ENCODE results near the gene PFKL. TPM values are rescaled to one million over a fixed set of nuclear protein-coding genes. Genes with fewer than 3 reads are reported as not detected.
"Not testable (repeated sequence)": the region's sequence is repeated elsewhere in the genome, so short reads cannot be mapped to it uniquely, and the experiment has no call there.

The PFKL gene
- total RNA-seq, 3 donors from 2014 or later (not counting 1 experiment from before 2014, with no cell fraction given), result 89.7 to 91.3 (median 89.9) TPM

GRCh38 chr21:44337449-44337848 is 37.6 kb downstream of the PFKL start:
- no peak overlapping the region for H3K27ac ChIP-seq (ENCODE audit: low read length)

GRCh38 chr21:44337941-44338895 is 38.4 kb downstream of the PFKL start:
- H3K27me3 ChIP-seq (ENCODE audit: control insufficient read depth, insufficient read depth, low read length), result no peaks in the 10 kb centered on the region
- peaks cover 25% of the 10 kb centered on the region in 2 donors for H3K4me1 Mint-ChIP-seq
- 28% methylated on average over 31 of the region's 47 CpGs for WGBS (ENCODE audit: insufficient coverage)
- intact Hi-C loops (cut with micrococcal nuclease), result no loop called here
- peaks cover 7% of the 10 kb centered on the region for H3K36me3 ChIP-seq (ENCODE audit: control insufficient read depth, insufficient read depth, low read length)
- no peaks in the 10 kb centered on the region for H3K9me3 Mint-ChIP-seq
- no peak overlapping the region for H3K4me3 ChIP-seq (ENCODE audit: low read length)
- peaks cover 31% of the 10 kb centered on the region for H3K4me1 ChIP-seq (ENCODE audit: control insufficient read depth, insufficient read depth, low read length)
- no peaks in the 10 kb centered on the region for H3K9me3 ChIP-seq (ENCODE audit: control insufficient read depth, insufficient read depth, low read length)
- TF ChIP-seq CTCF (IDR thresholded peaks at IDR 0.05), result no peak
- peak overlapping the region; percentile 86 to 97 for H3K27ac Mint-ChIP-seq
- no peak for ATAC-seq
- peak overlapping the region; percentile 76 for H3K4me3 Mint-ChIP-seq
- no peaks in the 10 kb centered on the region for H3K36me3 Mint-ChIP-seq
- peak overlapping the region; percentile 56 for H3K27ac ChIP-seq (ENCODE audit: low read length)
- peak; percentile 39 to 65 for DNase-seq
- H3K27me3 Mint-ChIP-seq (ENCODE audit: low read depth in 2 of 2), result no peaks in the 10 kb centered on the region

More at GRCh38 chr21:44337449-44337848, 37.6 kb downstream of the PFKL start:
- Histone ChIP-seq H3K4me1 (ENCODE audit: control insufficient read depth, insufficient read depth, low read length) (peaks cover 31% of the 10 kb centered on the region), H3K9me3 (ENCODE audit: control insufficient read depth, insufficient read depth, low read length) (no peaks in the 10 kb centered on the region), H3K27me3 (ENCODE audit: control insufficient read depth, insufficient read depth, low read length) (no peaks in the 10 kb centered on the region), H3K36me3 (ENCODE audit: control insufficient read depth, insufficient read depth, low read length) (peaks cover 10% of the 10 kb centered on the region), H3K4me3 (ENCODE audit: low read length) (no peak overlapping the region)
- no peaks in the 10 kb centered on the region for H3K27me3 Mint-ChIP-seq (ENCODE audit: low read depth in 2 of 2)
- DNase-seq (no peak), ATAC-seq (no peak)
- peaks cover 25% of the 10 kb centered on the region in 2 donors for H3K4me1 Mint-ChIP-seq
- H3K36me3 Mint-ChIP-seq, result no peaks in the 10 kb centered on the region
- intact Hi-C loops (cut with micrococcal nuclease), result no loop called here
- peak overlapping the region; percentile 76 for H3K4me3 Mint-ChIP-seq
- WGBS (ENCODE audit: insufficient coverage), result 95% methylated on average over 1 of the region's 3 CpGs
- peak overlapping the region; percentile 86 to 97 for H3K27ac Mint-ChIP-seq
- no peak for TF ChIP-seq CTCF (IDR thresholded peaks at IDR 0.05)
- H3K9me3 Mint-ChIP-seq, result no peaks in the 10 kb centered on the region

- Histone ChIP-seq H3K36me3 (ENCODE audit: control insufficient read depth, insufficient read depth, low read length) (peaks cover 7% of the 10 kb centered on the region), H3K4me3 (ENCODE audit: low read length) (peak within 1 kb of the TSS; percentile 85), H3K4me1 (ENCODE audit: control insufficient read depth, insufficient read depth, low read length) (peaks cover 26% of the 10 kb centered on the region), H3K9me3 (ENCODE audit: control insufficient read depth, insufficient read depth, low read length) (no peaks in the 10 kb centered on the region), H3K27ac (ENCODE audit: low read length) (peak within 1 kb of the TSS; percentile 97), H3K27me3 (ENCODE audit: control insufficient read depth, insufficient read depth, low read length) (no peaks in the 10 kb centered on the region)
- no peaks in the 10 kb centered on the region for H3K9me3 Mint-ChIP-seq
- no peak for TF ChIP-seq CTCF (IDR thresholded peaks at IDR 0.05)
- H3K4me3 Mint-ChIP-seq, result peak within 1 kb of the TSS; percentile 92
- H3K4me1 Mint-ChIP-seq, result peaks cover 25% of the 10 kb centered on the region in 2 donors
- WGBS (ENCODE audit: insufficient coverage), result under 1% methylated on average over 80 of the region's 90 CpGs
- H3K27me3 Mint-ChIP-seq (ENCODE audit: low read depth in 2 of 2), result no peaks in the 10 kb centered on the region
- peak; percentile 85 to 93 (median 85) for ATAC-seq
- peak within 1 kb of the TSS; percentile 97 for H3K27ac Mint-ChIP-seq
- intact Hi-C loops (cut with micrococcal nuclease), result no loop called here
- peak; percentile 96 to 97 for DNase-seq
- no peaks in the 10 kb centered on the region for H3K36me3 Mint-ChIP-seq
Observed at GRCh38 chr21:44338971-44339910, 39.4 kb downstream of the PFKL start, which contains the start of gene CFAP410. CFAP410 (minus strand) TSS chr21:44339390; CDS start chr21:44339194, 196 bp downstream.

- not testable (repeated sequence) for ATAC-seq; H3K4me3 ChIP-seq (ENCODE audit: low read length)
- WGBS (ENCODE audit: insufficient coverage), result 93% methylated on average over 12 of the region's 12 CpGs
Observed at GRCh38 chr21:44341726-44342458, 42.0 kb downstream of the PFKL start.

GRCh38 chr21:44342981-44343380 is 43.1 kb downstream of the PFKL start:
- H3K27me3 ChIP-seq (ENCODE audit: control insufficient read depth, insufficient read depth, low read length); DNase-seq; H3K9me3 ChIP-seq (ENCODE audit: control insufficient read depth, insufficient read depth, low read length); H3K36me3 Mint-ChIP-seq; ATAC-seq; intact Hi-C loops (cut with micrococcal nuclease); H3K27ac Mint-ChIP-seq; H3K27ac ChIP-seq (ENCODE audit: low read length); H3K9me3 Mint-ChIP-seq; H3K4me3 ChIP-seq (ENCODE audit: low read length); H3K36me3 ChIP-seq (ENCODE audit: control insufficient read depth, insufficient read depth, low read length); H3K27me3 Mint-ChIP-seq (ENCODE audit: low read depth in 2 of 2): not testable (repeated sequence)
- peaks cover 22% of the 10 kb centered on the region for H3K4me1 ChIP-seq (ENCODE audit: control insufficient read depth, insufficient read depth, low read length)
- WGBS (ENCODE audit: insufficient coverage), result 79% methylated on average over 7 of the region's 8 CpGs
- H3K4me1 Mint-ChIP-seq, result peaks cover 17% of the 10 kb centered on the region in 2 donors
- H3K4me3 Mint-ChIP-seq, result peak overlapping the region; percentile 21

More at GRCh38 chr21:44341726-44342458, 42.0 kb downstream of the PFKL start:
- H3K36me3 Mint-ChIP-seq; H3K27me3 Mint-ChIP-seq (ENCODE audit: low read depth in 2 of 2); intact Hi-C loops (cut with micrococcal nuclease); H3K9me3 ChIP-seq (ENCODE audit: control insufficient read depth, insufficient read depth, low read length); H3K4me3 Mint-ChIP-seq; H3K9me3 Mint-ChIP-seq; H3K27ac Mint-ChIP-seq; H3K27me3 ChIP-seq (ENCODE audit: control insufficient read depth, insufficient read depth, low read length); H3K27ac ChIP-seq (ENCODE audit: low read length); H3K36me3 ChIP-seq (ENCODE audit: control insufficient read depth, insufficient read depth, low read length); DNase-seq: not testable (repeated sequence)
- H3K4me1 Mint-ChIP-seq, result peaks cover 21 to 25% of the 10 kb centered on the region in 2 donors
- H3K4me1 ChIP-seq (ENCODE audit: control insufficient read depth, insufficient read depth, low read length), result peaks cover 23% of the 10 kb centered on the region
